H9 (cell line): ENCODE data around the gene MEG3. TPM values are rescaled to one million over a fixed set of nuclear protein-coding genes. Genes with fewer than 3 reads are reported as not detected.

ENCODE experiments used
- DNase-seq: peaks from one replicate; pipeline ENCODE4 v3.0.0-alpha.2; 2017
- H2AFZ ChIP-seq: one replicate; pipeline ENCODE4 v1.6.1; 2013; ENCODE audit warnings: mild to moderate bottlenecking, low read length, control low read depth, moderate library complexity
- H2AK5ac ChIP-seq: 2 replicates; pipeline ENCODE4 v1.6.1; 2013; ENCODE audit warnings: low read length, control low read depth, mixed read lengths; ENCODE audit not compliant: insufficient read length
- H2BK120ac ChIP-seq: one replicate; pipeline ENCODE4 v1.6.1; 2013; ENCODE audit warnings: low read depth, mild to moderate bottlenecking, low read length, control low read depth, inconsistent platforms; ENCODE audit not compliant: poor library complexity, severe bottlenecking
- H2BK12ac ChIP-seq: 2 replicates; pipeline ENCODE4 v1.6.1; 2013; ENCODE audit warnings: low read length, control low read depth, mixed read lengths, low read depth; ENCODE audit not compliant: insufficient read length
- H2BK15ac ChIP-seq: 2 replicates; pipeline ENCODE4 v1.6.1; 2013; ENCODE audit warnings: low read depth, low read length, control low read depth
- H2BK20ac ChIP-seq: one replicate; pipeline ENCODE4 v1.6.1; 2013; ENCODE audit warnings: low read depth, mild to moderate bottlenecking, low read length, control low read depth, inconsistent platforms; ENCODE audit not compliant: poor library complexity, severe bottlenecking
- H2BK5ac ChIP-seq: 2 replicates; pipeline ENCODE4 v1.6.1; 2013; ENCODE audit warnings: low read length, control low read depth, mixed read lengths; ENCODE audit not compliant: insufficient read length
- H3K14ac ChIP-seq: 2 replicates; pipeline ENCODE4 v1.6.1; 2013; ENCODE audit warnings: low read length, control low read depth; ENCODE audit not compliant: insufficient read depth
- H3K18ac ChIP-seq: 2 replicates; pipeline ENCODE4 v1.6.1; 2013; ENCODE audit warnings: low read depth, mild to moderate bottlenecking, mixed read lengths, low read length, control low read depth; ENCODE audit not compliant: insufficient read length
- H3K23ac ChIP-seq: 2 replicates; pipeline ENCODE4 v1.6.1; 2013; ENCODE audit warnings: low read length, control low read depth, mixed read lengths, low read depth; ENCODE audit not compliant: insufficient read length
- H3K23me2 ChIP-seq: 2 replicates; pipeline ENCODE4 v1.6.1; 2013; ENCODE audit warnings: low read depth, mild to moderate bottlenecking, mixed read lengths, low read length, control low read depth; ENCODE audit not compliant: insufficient read length, poor library complexity, severe bottlenecking
- H3K27ac ChIP-seq: 2 replicates; pipeline ENCODE4 v1.5.1; 2013; ENCODE audit warnings: low read length, control low read depth, mixed read lengths, low read depth; ENCODE audit not compliant: insufficient read length
- H3K27me3 ChIP-seq: 2 replicates; pipeline ENCODE4 v1.6.1; 2013; ENCODE audit warnings: low read length, control low read depth, inconsistent platforms; ENCODE audit not compliant: insufficient read depth
- H3K4ac ChIP-seq: 2 replicates; pipeline ENCODE4 v1.6.1; 2013; ENCODE audit warnings: low read depth, mild to moderate bottlenecking, control low read depth, inconsistent platforms, low read length, moderate library complexity
- H3K4me1 ChIP-seq: 2 replicates; pipeline ENCODE4 v1.6.1; 2013; ENCODE audit warnings: low read length, control low read depth, inconsistent platforms; ENCODE audit not compliant: insufficient read depth
- H3K4me2 ChIP-seq: 2 replicates; pipeline ENCODE4 v1.6.1; 2013; ENCODE audit warnings: low read length, control low read depth, mixed read lengths; ENCODE audit not compliant: insufficient read length, insufficient read depth
- H3K56ac ChIP-seq: 2 replicates; pipeline ENCODE4 v1.6.1; 2013; ENCODE audit warnings: low read depth, mild to moderate bottlenecking, mixed read lengths, low read length, control low read depth; ENCODE audit not compliant: insufficient read length
- H3K79me1 ChIP-seq: 2 replicates; pipeline ENCODE4 v1.6.1; 2013; ENCODE audit warnings: low read depth, mild to moderate bottlenecking, moderate library complexity, low read length, control low read depth, inconsistent platforms; ENCODE audit not compliant: insufficient read depth, poor library complexity, severe bottlenecking
- H3K79me2 ChIP-seq: 2 replicates; pipeline ENCODE4 v1.6.1; 2013; ENCODE audit warnings: low read length, control low read depth, inconsistent platforms; ENCODE audit not compliant: insufficient read depth
- H3K9ac ChIP-seq: 2 replicates; pipeline ENCODE4 v1.6.1; 2013; ENCODE audit warnings: low read length, control low read depth, mixed read lengths; ENCODE audit not compliant: insufficient read length; ENCODE audit errors: extremely low read depth
- H3K9me3 ChIP-seq: one replicate; pipeline ENCODE4 v1.6.1; 2013; ENCODE audit warnings: low read depth, low read length, inconsistent platforms; ENCODE audit not compliant: control insufficient read depth
- H3T11ph ChIP-seq: one replicate; pipeline ENCODE4 v1.6.1; 2013; ENCODE audit warnings: mild to moderate bottlenecking, low read length, control low read depth, inconsistent platforms
- H4K20me1 ChIP-seq: one replicate; pipeline ENCODE4 v1.6.1; 2013; ENCODE audit not compliant: control insufficient read depth, insufficient read length, insufficient read depth
- H4K5ac ChIP-seq: 2 replicates; pipeline ENCODE4 v1.6.1; 2013; ENCODE audit warnings: low read depth, mild to moderate bottlenecking, mixed read lengths, low read length, control low read depth; ENCODE audit not compliant: insufficient read length
- H4K8ac ChIP-seq: replicated peaks from 2 replicates; pipeline ENCODE4 v1.6.1; 2013; ENCODE audit warnings: low read length, control low read depth, mixed read lengths, low read depth; ENCODE audit not compliant: insufficient read length
- H4K91ac ChIP-seq: 2 replicates; pipeline ENCODE4 v1.6.1; 2013; ENCODE audit warnings: low read depth, mild to moderate bottlenecking, moderate library complexity, mixed read lengths, low read length, control low read depth; ENCODE audit not compliant: insufficient read length
- H3K27ac Mint-ChIP-seq, 3 experiments: 2 replicates in 2 of 3; 3 replicates in 1 of 3; pipeline ENCODE4 v1.8.0; 2020 to 2021; ENCODE audit warnings: mixed read lengths in 3 of 3, mild to moderate bottlenecking in 1 of 3, moderate library complexity in 1 of 3
- H3K27me3 Mint-ChIP-seq: 2 replicates; pipeline ENCODE4 v1.8.0; 2021; ENCODE audit warnings: low read depth, mild to moderate bottlenecking, moderate library complexity, mixed read lengths
- H3K36me3 Mint-ChIP-seq, 3 experiments: 2 replicates in 2 of 3; 3 replicates in 1 of 3; pipeline ENCODE4 v1.8.0; 2020 to 2021; ENCODE audit warnings: low read depth in 3 of 3, mixed read lengths in 3 of 3; ENCODE audit not compliant: insufficient read depth in 1 of 3
- H3K4me1 Mint-ChIP-seq, 2 experiments: 2 replicates each; pipeline ENCODE4 v1.8.0; 2020; ENCODE audit warnings: mixed read lengths in 2 of 2
- H3K4me3 Mint-ChIP-seq, 2 experiments: 2 replicates in 1 of 2; 3 replicates in 1 of 2; pipeline ENCODE4 v1.8.0; 2020 to 2021; ENCODE audit warnings: mild to moderate bottlenecking in 2 of 2, mixed read lengths in 2 of 2, moderate library complexity in 1 of 2
- H3K9me3 Mint-ChIP-seq, 2 experiments: 2 replicates in 1 of 2; 3 replicates in 1 of 2; pipeline ENCODE4 v1.8.0; 2020; ENCODE audit warnings: mild to moderate bottlenecking in 2 of 2, mixed read lengths in 2 of 2, moderate library complexity in 1 of 2
- WGBS: extraction: QIAGEN DNeasy Blood & Tissue Kit; methylation state at CpG from one replicate; pipeline ENCODE4 v1.1.7; 2013; ENCODE audit warnings: missing lambda C conversion rate, low lambda C conversion rate, mixed read lengths; ENCODE audit not compliant: insufficient read length; ENCODE audit errors: extremely low coverage; 5-methylcytosine and 5-hydroxymethylcytosine counted together
- total RNA-seq: library from RNA; stranded (reverse); gene quantifications from 2 replicates; pipeline ENCODE4 v1.2.1, GENCODE V29; 2021
- TF ChIP-seq, protein P1 (sequence below): fragments of 200-600 bp; sonication (generic); conservative IDR thresholded peaks from 3 replicates; pipeline ENCODE4 v1.8.0; 2021; ENCODE audit warnings: antibody characterized with exemption, mild to moderate bottlenecking

The MEG3 gene
- total RNA-seq, 1 experiment from 2014 or later, result 0.52 TPM

GRCh38 chr14:100898465-100898864, 72.5 kb downstream of the MEG3 start:
- Histone ChIP-seq H3K4me2 (no peak overlapping the region), H3K79me2 (no peaks in the 10 kb centered on the region), H3K27me3 (no peaks in the 10 kb centered on the region; the same call in 1 of the 2 replicates), H3K9ac (no peak overlapping the region), H2AFZ (no peak overlapping the region), H4K20me1 (no peaks in the 10 kb centered on the region), H3K23ac (no peak overlapping the region), H4K91ac (no peak overlapping the region), H2BK12ac (no peak overlapping the region), H3T11ph (no peak overlapping the region), H2BK120ac (no peak overlapping the region), H2AK5ac (no peak overlapping the region), H3K9me3 (no peaks in the 10 kb centered on the region), H3K4me1 (peaks cover 2% of the 10 kb centered on the region; the same call in 1 of the 2 replicates), H4K5ac (no peak overlapping the region), H2BK20ac (no peak overlapping the region), H4K8ac (no peak overlapping the region), H3K23me2 (peaks cover 7% of the 10 kb centered on the region), H2BK15ac (no peak overlapping the region), H3K14ac (no peak overlapping the region; the same call in 1 of the 2 replicates), H3K79me1 (no peaks in the 10 kb centered on the region), H3K27ac (no peak overlapping the region), H3K56ac (no peak overlapping the region), H3K4ac (no peak overlapping the region), H2BK5ac (no peak overlapping the region), H3K18ac (no peak overlapping the region)
- DNase-seq, result peak; percentile 14
- Mint-ChIP-seq H3K36me3 (peaks cover 0 to 7% (median 2%) of the 10 kb centered on the region in 3 experiments; a peak in 4 of 7 replicates), H3K4me1 (peaks cover 32 to 63% of the 10 kb centered on the region in 2 experiments), H3K4me3 (no peak overlapping the region), H3K27ac (no peak overlapping the region), H3K9me3 (peaks cover 3 to 7% of the 10 kb centered on the region in 2 experiments), H3K27me3 (peaks cover 39% of the 10 kb centered on the region)
- TF ChIP-seq, protein P1, sequence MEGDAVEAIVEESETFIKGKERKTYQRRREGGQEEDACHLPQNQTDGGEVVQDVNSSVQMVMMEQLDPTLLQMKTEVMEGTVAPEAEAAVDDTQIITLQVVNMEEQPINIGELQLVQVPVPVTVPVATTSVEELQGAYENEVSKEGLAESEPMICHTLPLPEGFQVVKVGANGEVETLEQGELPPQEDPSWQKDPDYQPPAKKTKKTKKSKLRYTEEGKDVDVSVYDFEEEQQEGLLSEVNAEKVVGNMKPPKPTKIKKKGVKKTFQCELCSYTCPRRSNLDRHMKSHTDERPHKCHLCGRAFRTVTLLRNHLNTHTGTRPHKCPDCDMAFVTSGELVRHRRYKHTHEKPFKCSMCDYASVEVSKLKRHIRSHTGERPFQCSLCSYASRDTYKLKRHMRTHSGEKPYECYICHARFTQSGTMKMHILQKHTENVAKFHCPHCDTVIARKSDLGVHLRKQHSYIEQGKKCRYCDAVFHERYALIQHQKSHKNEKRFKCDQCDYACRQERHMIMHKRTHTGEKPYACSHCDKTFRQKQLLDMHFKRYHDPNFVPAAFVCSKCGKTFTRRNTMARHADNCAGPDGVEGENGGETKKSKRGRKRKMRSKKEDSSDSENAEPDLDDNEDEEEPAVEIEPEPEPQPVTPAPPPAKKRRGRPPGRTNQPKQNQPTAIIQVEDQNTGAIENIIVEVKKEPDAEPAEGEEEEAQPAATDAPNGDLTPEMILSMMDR, result no peak
- no CpG with 5 or more reads among the region's 11 CpGs for WGBS
